IPS-NIHi11 (cell line): ENCODE measurements around the gene AP2A1.
A peak's percentile ranks its signal among the peaks of the same experiment; 100 is the strongest.

Experiments used
- DNase-seq: peaks from one replicate; pipeline ENCODE4 v3.0.0; 2012; ENCODE audit warnings: mixed read lengths, low spot score

The AP2A1 gene

DNA sequence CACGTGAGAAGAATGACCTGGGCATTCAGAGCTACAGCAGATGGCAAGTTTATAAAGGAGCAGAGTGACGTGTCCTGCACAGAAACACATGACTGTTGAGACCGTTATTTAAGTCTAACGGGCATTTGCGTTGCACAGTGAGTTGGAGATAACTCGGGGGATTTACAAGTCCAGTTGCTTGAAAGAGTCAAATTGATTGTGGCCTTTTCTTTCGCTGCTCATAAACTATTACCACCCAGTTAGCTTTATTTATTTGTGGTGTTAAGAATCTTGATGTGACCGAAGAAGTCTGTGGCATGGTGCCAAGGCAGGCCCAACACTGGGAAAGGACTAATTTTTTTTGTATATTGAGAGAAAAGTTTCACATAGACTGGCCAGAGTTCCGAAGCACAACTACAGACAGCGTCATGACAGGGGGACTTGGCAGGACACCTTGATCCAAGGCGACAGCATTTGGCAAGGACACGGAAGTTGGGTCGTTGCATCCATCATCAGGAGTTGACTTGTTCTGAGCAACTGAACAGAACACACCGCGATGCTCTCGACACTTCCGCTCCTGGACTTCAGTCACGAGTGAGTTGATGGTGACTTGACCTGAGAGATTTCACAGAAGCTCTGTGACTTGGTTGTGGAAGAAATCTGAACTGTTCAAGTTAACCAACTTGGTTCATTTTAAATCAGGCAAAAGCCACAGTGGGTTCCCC, 72.2 kb downstream of the AP2A1 start:
- no peak for DNase-seq

DNA sequence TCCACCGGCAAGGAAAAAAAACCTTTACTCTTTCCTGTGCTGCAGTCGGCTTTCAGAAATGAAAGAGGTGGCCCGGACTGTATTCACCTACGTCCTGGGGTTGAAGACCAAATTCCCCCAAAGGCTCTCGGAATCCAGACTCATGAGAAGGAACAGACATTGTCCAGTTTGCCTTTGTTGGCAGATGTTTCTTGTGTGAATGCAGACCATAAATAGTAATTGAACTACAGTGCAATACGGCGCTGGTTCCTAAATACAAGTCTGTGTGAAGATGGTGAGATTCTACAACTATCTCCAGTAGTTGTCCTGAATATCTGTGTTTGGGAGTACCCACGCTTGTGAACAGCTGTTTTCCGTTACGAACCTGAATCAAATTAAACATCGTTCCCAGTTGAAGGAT, 72.9 kb downstream of the AP2A1 start:
- no peak for DNase-seq

- DNase-seq, result no peak
Observed at GRCh38 chr19:49840321-49840720, 73.5 kb downstream of the AP2A1 start.

DNA sequence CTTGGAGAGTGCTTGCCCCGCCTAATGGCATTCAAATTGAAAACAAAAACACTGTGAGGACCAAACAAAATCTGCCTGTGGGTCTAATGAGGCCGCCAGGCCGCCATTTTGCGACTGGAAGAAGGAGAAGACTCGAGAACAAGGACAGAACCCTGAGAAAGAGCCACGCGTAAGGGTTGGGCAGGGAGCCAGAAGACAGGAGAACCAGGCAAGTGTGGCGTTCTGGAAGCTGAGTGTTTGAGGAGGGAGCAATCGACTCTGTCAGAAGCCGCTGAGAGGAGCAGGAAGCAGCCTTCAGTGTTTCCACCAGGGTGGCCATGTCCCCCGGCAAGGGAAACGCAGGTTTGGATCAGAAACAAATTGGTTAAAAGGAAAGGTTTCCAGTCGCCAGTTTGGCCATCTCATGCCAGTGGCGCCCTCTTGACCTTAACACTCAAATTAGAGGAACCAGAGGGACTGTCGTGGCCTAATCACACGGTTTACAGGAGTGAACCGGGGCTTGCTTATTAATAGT, 74.0 kb downstream of the AP2A1 start:
- DNase-seq, result no peak

- no peak for DNase-seq
Observed at GRCh38 chr19:49843265-49843664, 76.5 kb downstream of the AP2A1 start.

DNA sequence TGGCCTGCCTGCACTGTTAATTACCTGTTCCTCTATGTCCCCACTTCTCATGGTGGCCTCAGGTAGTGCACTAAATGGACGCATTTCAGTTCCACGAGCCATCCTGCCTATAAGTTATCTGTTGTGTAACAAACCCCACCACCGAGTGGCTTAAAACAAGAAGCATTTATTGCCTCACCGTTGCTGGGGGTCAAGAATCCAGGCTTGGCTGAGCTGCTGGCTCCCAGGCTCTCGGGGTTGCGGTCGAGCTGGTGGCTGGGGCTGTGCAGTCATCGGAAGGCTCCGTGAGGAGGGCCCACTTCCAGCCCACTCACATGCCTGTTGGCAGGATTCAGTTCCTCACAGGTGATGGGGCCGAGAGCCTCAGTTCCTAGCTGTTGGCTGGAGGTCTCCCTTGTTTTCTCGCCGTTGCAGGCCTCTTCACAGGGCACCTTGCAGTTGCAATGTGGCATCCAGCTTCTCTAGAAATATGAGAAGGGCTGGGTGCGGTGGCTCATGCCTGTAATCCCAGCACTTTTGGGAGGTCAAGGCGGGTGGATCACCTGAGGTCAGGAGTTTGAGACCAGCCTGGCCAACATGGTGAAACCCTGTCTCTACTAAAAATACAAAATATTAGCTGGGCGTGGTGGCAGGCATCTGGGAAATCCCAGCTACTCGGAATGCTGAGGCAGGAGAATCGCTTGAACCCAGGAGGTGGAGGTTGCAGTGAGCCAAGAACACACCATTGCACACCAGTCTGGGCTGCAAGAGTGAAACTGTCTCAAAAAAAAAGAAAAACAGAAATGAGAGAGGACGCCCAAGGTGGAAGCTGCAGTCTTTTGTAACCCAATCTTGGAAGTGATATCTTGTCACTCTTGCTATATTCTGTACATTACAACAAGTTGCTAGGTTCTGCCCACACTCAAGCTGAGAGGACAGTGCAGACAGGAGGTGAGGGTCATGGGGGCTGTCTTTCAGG, 77.6 kb downstream of the AP2A1 start:
- DNase-seq, result no peak

GRCh38 chr19:49845414-49845813, 78.6 kb downstream of the AP2A1 start:
- no peak for DNase-seq

- no peak for DNase-seq
Observed at GRCh38 chr19:49846408-49846807, 79.6 kb downstream of the AP2A1 start.

- DNase-seq, result no peak
Observed at GRCh38 chr19:49847731-49848696, 81.2 kb downstream of the AP2A1 start.

- DNase-seq, result no peak
Observed at GRCh38 chr19:49848938-49849337, 82.1 kb downstream of the AP2A1 start.

- no peak for DNase-seq
Observed at GRCh38 chr19:49849433-49850220, 82.8 kb downstream of the AP2A1 start.

- DNase-seq, result no peak
Observed at GRCh38 chr19:49850221-49850486, 83.4 kb downstream of the AP2A1 start.

- DNase-seq, result peak; percentile 99
Observed at GRCh38 chr19:49850487-49851342, 83.9 kb downstream of the AP2A1 start, which contains the start of gene PTOV1. TSS of gene PTOV1 (plus strand) at chr19:49851159.

DNA sequence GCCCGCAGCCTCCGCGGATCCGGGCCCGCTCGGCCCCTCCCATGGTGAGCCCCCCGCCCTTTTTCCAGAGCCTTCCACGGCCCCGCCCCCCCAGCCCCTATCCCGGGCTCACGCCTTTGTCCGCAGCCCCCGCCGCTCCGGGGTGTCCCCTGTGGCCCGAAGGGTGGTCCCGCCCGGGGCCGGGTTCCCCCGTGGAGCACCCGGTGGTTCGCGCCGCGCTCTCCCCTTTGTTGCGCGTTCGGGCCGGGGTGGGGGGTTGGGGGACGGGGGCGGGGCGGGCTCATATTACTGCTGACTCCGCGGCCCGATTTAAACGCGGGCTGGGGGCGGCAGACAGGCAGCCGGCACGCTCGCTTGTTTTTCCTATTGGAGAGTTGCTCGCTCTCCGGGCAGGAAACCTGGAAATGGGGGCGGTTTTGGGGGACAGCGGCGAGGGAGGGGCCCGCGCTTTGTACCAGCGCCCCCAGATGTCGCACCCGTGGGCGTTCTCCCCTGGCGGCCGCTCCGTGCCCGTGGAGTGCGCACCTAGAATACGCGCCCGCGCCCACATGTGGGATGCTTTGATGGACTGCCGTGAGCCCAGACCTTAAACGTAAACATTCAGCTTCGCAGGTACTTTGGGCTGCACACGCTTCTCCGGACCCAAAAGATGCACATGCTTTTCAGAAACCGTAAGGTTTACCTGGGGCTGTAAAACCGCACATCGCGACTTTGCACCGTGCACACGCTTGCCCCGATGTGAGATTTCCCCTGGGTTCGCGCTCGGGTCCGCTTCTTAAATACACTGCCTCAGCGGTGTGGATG, 84.9 kb downstream of the AP2A1 start:
- peak; percentile 83 for DNase-seq

DNA sequence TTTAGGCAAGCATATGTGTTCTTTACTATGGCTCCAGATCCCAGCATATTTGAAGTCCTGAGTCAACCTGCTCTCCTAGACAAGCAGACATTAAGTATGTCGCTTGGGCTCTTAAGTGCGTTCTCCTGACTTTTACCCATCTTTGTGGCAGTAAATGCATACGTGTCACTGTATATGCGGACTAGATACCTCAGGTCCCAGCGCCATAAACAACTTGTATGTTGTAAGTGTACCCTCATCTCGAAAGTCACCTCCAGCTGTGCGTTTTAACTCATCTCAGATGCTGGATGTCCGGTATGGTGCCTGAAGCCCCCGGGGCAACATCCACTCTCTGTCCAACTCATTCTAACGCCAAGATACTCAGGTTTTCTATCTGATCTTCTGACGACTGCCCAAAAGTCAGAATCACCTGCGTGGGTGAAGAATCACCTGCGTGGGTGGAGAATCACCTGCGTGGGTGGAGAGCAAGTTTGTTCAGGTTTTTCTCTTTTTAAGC, 85.9 kb downstream of the AP2A1 start:
- no peak for DNase-seq

DNA sequence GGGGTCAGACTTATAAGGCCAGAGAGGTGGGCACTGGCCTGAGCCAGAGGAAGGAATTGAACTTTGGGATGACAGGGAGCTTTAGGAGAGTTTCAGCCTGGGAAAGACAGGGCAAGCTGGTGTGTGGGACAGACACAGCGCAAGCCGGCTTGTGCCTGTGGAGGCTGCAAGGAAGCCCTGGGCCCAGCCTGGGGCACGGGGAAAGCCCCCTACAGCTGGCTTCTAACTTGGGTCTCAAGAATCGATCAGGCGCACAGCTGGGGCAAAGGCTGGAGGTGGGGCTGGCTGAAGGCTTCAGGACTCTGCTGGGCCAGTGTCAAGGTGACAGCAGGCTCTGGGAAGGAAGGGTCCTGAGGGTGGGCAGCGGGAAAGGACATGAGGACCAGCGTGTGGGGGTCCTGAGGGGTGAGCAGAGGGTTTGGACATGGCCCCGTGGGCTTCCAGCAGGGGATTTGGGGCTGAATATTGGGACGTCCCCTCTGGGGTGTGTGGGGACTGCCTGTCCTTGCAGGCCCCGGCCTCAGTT, 87.1 kb downstream of the AP2A1 start:
- no peak for DNase-seq

GRCh38 chr19:49854378-49855263, 87.8 kb downstream of the AP2A1 start:
- no peak for DNase-seq

DNA sequence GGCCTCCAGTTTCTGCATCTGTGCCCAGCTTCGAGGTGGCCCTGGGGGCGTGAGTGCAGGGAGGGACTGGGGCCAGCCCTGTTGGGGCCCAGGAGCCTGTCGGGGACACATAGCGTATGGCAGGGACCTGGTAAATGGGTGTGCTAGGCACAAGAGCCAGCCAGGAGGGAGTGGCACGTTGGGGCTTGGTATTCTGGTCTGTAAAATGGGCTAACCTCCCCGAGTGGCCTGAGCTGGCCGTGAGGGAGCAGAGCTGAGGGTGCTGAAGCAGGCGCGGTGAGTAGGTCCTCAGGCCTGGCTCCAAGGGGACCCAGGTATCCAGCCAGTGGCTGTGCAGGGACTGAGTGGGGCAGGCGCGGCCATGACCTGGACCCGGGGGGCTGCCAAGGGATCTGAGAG, 88.5 kb downstream of the AP2A1 start:
- DNase-seq, result no peak
